Liver (tissue), 9 donors: ENCODE results near the gene MZT2B. TPM values are rescaled to one million over a fixed set of nuclear protein-coding genes. Genes with fewer than 3 reads are reported as not detected.
A peak's percentile ranks its signal among the peaks of the same experiment; 100 is the strongest.
"Not testable (repeated sequence)": the region's sequence is repeated elsewhere in the genome, so short reads cannot be mapped to it uniquely, and the experiment has no call there.

ENCODE experiments used
- DNase-seq: peaks from one replicate; pipeline ENCODE4 v3.0.0-alpha.2; 2017; ENCODE audit warnings: low spot score
- H3K27ac ChIP-seq, 2 donors: one replicate each; pipeline ENCODE4 v1.7.0; 2013; ENCODE audit warnings: inconsistent platforms in 2 of 2, low read length in 2 of 2, control low read depth in 1 of 2, low read depth in 1 of 2, mild to moderate bottlenecking in 1 of 2
- H3K27me3 ChIP-seq, 4 donors: one replicate each; pipeline versions ENCODE4 v1.6.1 to v1.7.0; 2013; ENCODE audit warnings: low read length in 3 of 4, inconsistent platforms in 1 of 4, mild to moderate bottlenecking in 1 of 4, moderate library complexity in 1 of 4; ENCODE audit not compliant: control insufficient read depth in 4 of 4, insufficient read depth in 4 of 4
- H3K36me3 ChIP-seq, 4 donors: one replicate each; pipeline versions ENCODE4 v1.6.1 to v1.7.0; 2013; ENCODE audit warnings: low read length in 3 of 4, mild to moderate bottlenecking in 3 of 4, low read depth in 1 of 4, moderate library complexity in 1 of 4; ENCODE audit not compliant: control insufficient read depth in 4 of 4, insufficient read depth in 3 of 4
- H3K4me1 ChIP-seq, 4 donors: one replicate each; pipeline versions ENCODE4 v1.6.1 to v1.7.0; 2013; ENCODE audit warnings: low read length in 3 of 4, mild to moderate bottlenecking in 3 of 4, moderate library complexity in 1 of 4; ENCODE audit not compliant: control insufficient read depth in 4 of 4, insufficient read depth in 4 of 4
- H3K4me3 ChIP-seq, 3 donors: one replicate each; pipeline versions ENCODE4 v1.6.1 to v1.7.0; 2013; ENCODE audit warnings: low read length in 3 of 3, control low read depth in 1 of 3, low read depth in 1 of 3, mild to moderate bottlenecking in 1 of 3
- H3K9ac ChIP-seq, 2 donors: one replicate each; pipeline ENCODE4 v1.7.0; 2013; ENCODE audit warnings: low read length in 2 of 2, mild to moderate bottlenecking in 2 of 2, moderate library complexity in 2 of 2, control low read depth in 1 of 2, low read depth in 1 of 2
- H3K9me3 ChIP-seq, 4 donors: one replicate each; pipeline versions ENCODE4 v1.6.1 to v1.7.0; 2013; ENCODE audit warnings: low read length in 3 of 4; ENCODE audit not compliant: control insufficient read depth in 4 of 4
- FOXA1 ChIP-seq: IDR thresholded peaks from 2 replicates; pipeline ENCODE4 v1.6.1; 2016; ENCODE audit warnings: antibody characterized with exemption
- FOXA2 ChIP-seq: IDR thresholded peaks from 2 replicates; pipeline ENCODE4 v1.6.1; 2016; ENCODE audit warnings: antibody characterized with exemption
- GABPA ChIP-seq, 2 donors: IDR thresholded peaks in 1 of 2; conservative IDR thresholded peaks in 1 of 2; 2 replicates each; pipeline ENCODE4 v1.6.1; 2016; ENCODE audit warnings: antibody characterized with exemption in 2 of 2, mild to moderate bottlenecking in 1 of 2, moderate library complexity in 1 of 2
- HNF4G ChIP-seq: IDR thresholded peaks from 2 replicates; pipeline ENCODE4 v1.6.1; 2016; ENCODE audit warnings: antibody characterized with exemption
- JUND ChIP-seq, 2 donors: IDR thresholded peaks; 2 replicates each; pipeline ENCODE4 v1.6.1; 2016; ENCODE audit warnings: antibody characterized with exemption in 2 of 2
- NR2F2 ChIP-seq: IDR thresholded peaks from 2 replicates; pipeline ENCODE4 v1.6.1; 2016; ENCODE audit warnings: antibody characterized with exemption
- RAD21 ChIP-seq, 2 donors: IDR thresholded peaks; 2 replicates each; pipeline ENCODE4 v1.6.1; 2016; ENCODE audit warnings: antibody characterized with exemption in 2 of 2, mild to moderate bottlenecking in 2 of 2
- RXRA ChIP-seq, 2 donors: IDR thresholded peaks; 2 replicates each; pipeline ENCODE4 v1.6.1; 2017 to 2018; ENCODE audit warnings: antibody characterized with exemption in 2 of 2, mild to moderate bottlenecking in 1 of 2
- YY1 ChIP-seq: IDR thresholded peaks from 2 replicates; pipeline ENCODE4 v1.6.1; 2016; ENCODE audit warnings: antibody characterized with exemption, mild to moderate bottlenecking
- WGBS: extraction: QIAGEN DNeasy Blood & Tissue Kit; methylation state at CpG from one replicate; pipeline ENCODE4 v1.1.7; 2013; 5-methylcytosine and 5-hydroxymethylcytosine counted together
- polyA plus RNA-seq, 2 donors: library from polyadenylated mRNA; stranded (reverse) in 1 of 2; unstranded in 1 of 2; fragments of 200-250 nt in 1 of 2; fragments of >200 nt in 1 of 2; fragmentation: Nextera tagmentation in 1 of 2; extraction: Ambion mirVana in 1 of 2; gene quantifications; one replicate each; pipeline versions ENCODE4 v1.2.1 to v1.2.3, GENCODE V29; 2013 to 2015
- total RNA-seq, 2 donors: library from RNA; depleted of rRNA; stranded (reverse); fragments of >200 nt; gene quantifications; one replicate each; pipeline ENCODE4 v1.2.3, GENCODE V29; 2014
- TF ChIP-seq, protein P1 (sequence below): IDR thresholded peaks from 2 replicates; pipeline ENCODE4 v1.6.1; 2016; ENCODE audit warnings: antibody characterized with exemption
- TF ChIP-seq, protein P2 (sequence below): IDR thresholded peaks from 2 replicates; pipeline ENCODE4 v1.6.1; 2016; ENCODE audit warnings: antibody characterized with exemption
- TF ChIP-seq, protein P3 (sequence below): fragments of 150-350 bp; IDR thresholded peaks from 2 replicates; pipeline ENCODE4 v1.5.1; 2017; ENCODE audit warnings: improper control_type of control experiment, low read depth, low read length; ENCODE audit not compliant: missing input control
- TF ChIP-seq, protein P4 (sequence below): IDR thresholded peaks from 2 replicates; pipeline ENCODE4 v1.6.1; 2016; ENCODE audit warnings: antibody characterized with exemption, mild to moderate bottlenecking
- donor health status: healthy.
- donor health status: healthy.
- donor health status: healthy.
- donor health status: healthy.
- donor health status: healthy.

MZT2B gene
- total and polyA plus RNA-seq, 4 donors = 32.0 to 143 (median 120) TPM

DNA sequence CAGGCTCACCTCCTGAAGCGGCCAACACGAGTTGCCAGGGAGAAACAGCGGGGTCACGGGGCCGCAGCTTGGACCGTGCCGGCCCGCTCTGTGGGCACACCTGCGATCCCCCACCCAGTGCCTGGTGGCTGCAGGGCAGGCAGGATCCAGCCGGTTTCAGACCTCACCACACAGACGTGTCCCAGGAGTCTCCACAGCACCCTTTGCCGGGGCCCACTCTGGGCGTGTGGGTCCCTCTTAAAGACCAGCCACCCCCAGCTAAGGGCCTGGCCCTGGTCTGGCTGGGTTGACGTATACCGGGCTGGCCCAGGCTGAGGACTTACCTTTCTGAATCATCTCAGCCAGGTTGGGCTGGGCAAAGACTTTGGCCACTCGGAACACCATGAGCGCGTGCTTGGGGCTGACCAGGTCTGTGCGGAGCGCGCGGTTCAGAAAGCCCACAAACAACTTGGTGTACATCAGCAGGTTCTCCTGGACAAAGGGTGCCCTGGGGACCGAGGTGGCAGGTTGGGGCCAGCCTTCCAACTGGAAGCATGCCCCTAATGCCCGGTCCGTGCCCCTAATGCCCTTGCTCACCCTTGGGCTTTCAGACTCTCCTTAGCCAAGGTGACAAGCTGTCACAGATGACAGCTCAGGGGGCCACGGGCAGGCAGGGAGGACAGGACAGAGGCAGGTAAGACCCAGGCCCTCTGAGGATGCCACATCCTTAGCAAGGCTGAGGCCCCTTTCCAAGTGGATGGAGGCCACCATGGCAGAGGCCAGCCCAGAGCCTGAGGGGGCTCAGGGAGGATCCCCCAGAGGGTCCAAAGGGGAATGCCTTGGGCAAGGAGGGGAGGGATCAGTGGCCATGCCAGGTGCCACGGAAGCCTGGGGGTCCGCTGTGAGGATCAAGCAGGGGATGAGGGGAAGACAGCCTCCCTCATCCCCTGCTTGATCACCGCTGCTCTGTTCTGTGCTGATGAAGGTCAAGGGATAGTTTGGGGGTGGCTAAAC is 27.0 kb upstream of the MZT2B start:
- no peak for DNase-seq
- H3K4me1 ChIP-seq = no peaks in the 10 kb centered on the region
- no peak overlapping the region for H3K27ac ChIP-seq
- no peak overlapping the region for H3K9ac ChIP-seq
- no peak overlapping the region for H3K4me3 ChIP-seq
- TF ChIP-seq, protein P1, sequence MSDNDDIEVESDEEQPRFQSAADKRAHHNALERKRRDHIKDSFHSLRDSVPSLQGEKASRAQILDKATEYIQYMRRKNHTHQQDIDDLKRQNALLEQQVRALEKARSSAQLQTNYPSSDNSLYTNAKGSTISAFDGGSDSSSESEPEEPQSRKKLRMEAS = no peak
- TF ChIP-seq YY1 (no peak), NR2F2 (no peak), FOXA1 (no peak), HNF4G (no peak)
- TF ChIP-seq, protein P2, sequence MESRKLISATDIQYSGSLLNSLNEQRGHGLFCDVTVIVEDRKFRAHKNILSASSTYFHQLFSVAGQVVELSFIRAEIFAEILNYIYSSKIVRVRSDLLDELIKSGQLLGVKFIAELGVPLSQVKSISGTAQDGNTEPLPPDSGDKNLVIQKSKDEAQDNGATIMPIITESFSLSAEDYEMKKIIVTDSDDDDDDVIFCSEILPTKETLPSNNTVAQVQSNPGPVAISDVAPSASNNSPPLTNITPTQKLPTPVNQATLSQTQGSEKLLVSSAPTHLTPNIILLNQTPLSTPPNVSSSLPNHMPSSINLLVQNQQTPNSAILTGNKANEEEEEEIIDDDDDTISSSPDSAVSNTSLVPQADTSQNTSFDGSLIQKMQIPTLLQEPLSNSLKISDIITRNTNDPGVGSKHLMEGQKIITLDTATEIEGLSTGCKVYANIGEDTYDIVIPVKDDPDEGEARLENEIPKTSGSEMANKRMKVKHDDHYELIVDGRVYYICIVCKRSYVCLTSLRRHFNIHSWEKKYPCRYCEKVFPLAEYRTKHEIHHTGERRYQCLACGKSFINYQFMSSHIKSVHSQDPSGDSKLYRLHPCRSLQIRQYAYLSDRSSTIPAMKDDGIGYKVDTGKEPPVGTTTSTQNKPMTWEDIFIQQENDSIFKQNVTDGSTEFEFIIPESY = no peak
- peaks cover 8 to 26% (median 12%) of the 10 kb centered on the region in 4 donors for H3K36me3 ChIP-seq
- no peaks in the 10 kb centered on the region for H3K9me3 ChIP-seq
- no peaks in the 10 kb centered on the region for H3K27me3 ChIP-seq
- WGBS = 97% methylated on average over 29 of the region's 29 CpGs

DNA sequence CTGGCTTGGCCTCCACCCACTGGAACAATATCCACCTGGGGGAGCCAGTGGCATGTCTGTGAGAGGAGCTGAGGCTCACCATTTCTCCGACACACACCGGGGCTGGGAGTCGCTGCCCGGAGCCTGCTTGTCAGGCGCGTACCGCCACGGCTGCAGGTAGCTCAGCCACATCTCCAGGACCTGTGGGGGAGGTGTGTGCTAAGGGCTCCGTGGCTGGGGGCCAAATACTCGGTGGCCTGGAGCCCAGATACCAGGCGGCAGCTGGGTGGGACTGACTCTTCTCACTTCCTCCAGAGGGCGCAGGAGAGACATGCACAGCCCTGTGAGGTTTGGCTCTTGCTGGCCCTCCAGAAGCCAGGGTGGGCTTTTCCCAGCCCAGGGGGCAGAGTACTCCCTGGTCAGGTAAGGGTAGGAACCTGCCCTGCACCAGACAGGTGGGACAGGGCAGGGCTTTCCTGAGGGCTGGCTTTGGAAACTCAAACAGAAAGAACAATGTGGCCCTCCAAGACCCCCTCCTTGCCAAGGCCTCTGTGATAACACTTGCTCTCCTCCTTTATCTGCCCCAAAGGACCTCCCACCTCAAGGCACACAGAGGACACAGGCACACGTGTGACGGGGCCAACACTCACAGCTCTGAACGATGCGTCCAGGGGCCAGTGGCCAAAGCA is 26.0 kb upstream of the MZT2B start:
- 54% methylated on average over 16 of the region's 16 CpGs for WGBS
- peak; percentile 64 for DNase-seq
- not testable (repeated sequence) for H3K27me3 ChIP-seq, H3K27ac ChIP-seq, H3K4me1 ChIP-seq, H3K4me3 ChIP-seq, H3K9ac ChIP-seq, H3K9me3 ChIP-seq
- TF ChIP-seq, protein P3, sequence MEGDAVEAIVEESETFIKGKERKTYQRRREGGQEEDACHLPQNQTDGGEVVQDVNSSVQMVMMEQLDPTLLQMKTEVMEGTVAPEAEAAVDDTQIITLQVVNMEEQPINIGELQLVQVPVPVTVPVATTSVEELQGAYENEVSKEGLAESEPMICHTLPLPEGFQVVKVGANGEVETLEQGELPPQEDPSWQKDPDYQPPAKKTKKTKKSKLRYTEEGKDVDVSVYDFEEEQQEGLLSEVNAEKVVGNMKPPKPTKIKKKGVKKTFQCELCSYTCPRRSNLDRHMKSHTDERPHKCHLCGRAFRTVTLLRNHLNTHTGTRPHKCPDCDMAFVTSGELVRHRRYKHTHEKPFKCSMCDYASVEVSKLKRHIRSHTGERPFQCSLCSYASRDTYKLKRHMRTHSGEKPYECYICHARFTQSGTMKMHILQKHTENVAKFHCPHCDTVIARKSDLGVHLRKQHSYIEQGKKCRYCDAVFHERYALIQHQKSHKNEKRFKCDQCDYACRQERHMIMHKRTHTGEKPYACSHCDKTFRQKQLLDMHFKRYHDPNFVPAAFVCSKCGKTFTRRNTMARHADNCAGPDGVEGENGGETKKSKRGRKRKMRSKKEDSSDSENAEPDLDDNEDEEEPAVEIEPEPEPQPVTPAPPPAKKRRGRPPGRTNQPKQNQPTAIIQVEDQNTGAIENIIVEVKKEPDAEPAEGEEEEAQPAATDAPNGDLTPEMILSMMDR = peak; percentile 41
- TF ChIP-seq RAD21 (IDR thresholded peaks at IDR 0.05) = peak; percentile 50 to 68
- H3K36me3 ChIP-seq = peaks cover 8 to 26% (median 12%) of the 10 kb centered on the region in 4 donors

DNA sequence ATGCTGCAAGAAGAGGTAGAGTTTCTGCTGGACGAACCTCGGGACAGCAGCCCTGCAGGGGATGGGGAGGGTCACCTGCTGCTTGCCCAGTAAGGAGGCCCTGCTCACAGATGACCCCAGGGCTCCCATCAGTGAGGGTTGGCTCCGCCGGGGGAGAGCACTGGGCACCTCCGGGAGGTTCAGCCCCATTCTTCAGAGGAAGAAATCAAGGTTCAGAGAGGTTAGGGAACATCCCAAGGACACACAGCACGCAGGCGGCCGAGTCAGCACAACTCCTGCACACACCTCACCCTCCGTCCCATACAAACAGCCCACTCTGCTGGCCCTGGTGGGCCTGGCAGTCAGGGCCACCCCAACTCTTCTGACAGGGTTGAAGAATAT is 25.4 kb upstream of the MZT2B start:
- Histone ChIP-seq H3K9me3 (no peaks in the 10 kb centered on the region), H3K9ac (no peak overlapping the region), H3K27ac (no peak overlapping the region), H3K4me3 (no peak overlapping the region), H3K4me1 (no peaks in the 10 kb centered on the region), H3K36me3 (peaks cover 8 to 26% (median 13%) of the 10 kb centered on the region in 4 donors), H3K27me3 (no peaks in the 10 kb centered on the region)
- no peak for DNase-seq
- 91% methylated on average over 9 of the region's 9 CpGs for WGBS
- TF ChIP-seq FOXA1 = no peak
- no peak for TF ChIP-seq FOXA2
- no peak for TF ChIP-seq JUND (IDR thresholded peaks at IDR 0.05)
- TF ChIP-seq, protein P4, sequence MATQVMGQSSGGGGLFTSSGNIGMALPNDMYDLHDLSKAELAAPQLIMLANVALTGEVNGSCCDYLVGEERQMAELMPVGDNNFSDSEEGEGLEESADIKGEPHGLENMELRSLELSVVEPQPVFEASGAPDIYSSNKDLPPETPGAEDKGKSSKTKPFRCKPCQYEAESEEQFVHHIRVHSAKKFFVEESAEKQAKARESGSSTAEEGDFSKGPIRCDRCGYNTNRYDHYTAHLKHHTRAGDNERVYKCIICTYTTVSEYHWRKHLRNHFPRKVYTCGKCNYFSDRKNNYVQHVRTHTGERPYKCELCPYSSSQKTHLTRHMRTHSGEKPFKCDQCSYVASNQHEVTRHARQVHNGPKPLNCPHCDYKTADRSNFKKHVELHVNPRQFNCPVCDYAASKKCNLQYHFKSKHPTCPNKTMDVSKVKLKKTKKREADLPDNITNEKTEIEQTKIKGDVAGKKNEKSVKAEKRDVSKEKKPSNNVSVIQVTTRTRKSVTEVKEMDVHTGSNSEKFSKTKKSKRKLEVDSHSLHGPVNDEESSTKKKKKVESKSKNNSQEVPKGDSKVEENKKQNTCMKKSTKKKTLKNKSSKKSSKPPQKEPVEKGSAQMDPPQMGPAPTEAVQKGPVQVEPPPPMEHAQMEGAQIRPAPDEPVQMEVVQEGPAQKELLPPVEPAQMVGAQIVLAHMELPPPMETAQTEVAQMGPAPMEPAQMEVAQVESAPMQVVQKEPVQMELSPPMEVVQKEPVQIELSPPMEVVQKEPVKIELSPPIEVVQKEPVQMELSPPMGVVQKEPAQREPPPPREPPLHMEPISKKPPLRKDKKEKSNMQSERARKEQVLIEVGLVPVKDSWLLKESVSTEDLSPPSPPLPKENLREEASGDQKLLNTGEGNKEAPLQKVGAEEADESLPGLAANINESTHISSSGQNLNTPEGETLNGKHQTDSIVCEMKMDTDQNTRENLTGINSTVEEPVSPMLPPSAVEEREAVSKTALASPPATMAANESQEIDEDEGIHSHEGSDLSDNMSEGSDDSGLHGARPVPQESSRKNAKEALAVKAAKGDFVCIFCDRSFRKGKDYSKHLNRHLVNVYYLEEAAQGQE = no peak
- no peak for TF ChIP-seq RXRA (IDR thresholded peaks at IDR 0.05)
- no peak for TF ChIP-seq RAD21 (IDR thresholded peaks at IDR 0.05)
- TF ChIP-seq GABPA (IDR thresholded peaks at IDR 0.05 in 1 of 2, conservative IDR thresholded peaks at IDR 0.05 in 1 of 2) = no peak

DNA sequence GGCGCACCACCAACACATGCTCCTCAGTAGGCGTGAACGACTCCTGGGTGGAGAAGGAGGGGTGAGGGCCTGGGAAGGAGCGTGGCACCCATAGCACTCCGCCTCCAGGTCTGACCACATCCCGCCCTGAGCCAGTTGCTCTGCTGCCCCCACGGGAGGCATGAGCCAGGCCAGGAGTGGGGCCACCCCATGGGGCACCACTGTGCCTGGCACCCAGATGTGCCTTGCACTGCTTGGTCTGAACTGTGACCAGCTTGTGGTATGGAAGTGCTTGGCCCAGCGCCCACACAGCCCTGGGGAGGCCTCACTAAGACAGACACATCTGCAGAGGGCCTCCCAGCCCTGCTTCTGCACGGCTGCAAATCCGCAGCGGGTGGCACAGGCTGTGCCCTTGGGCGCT is 24.7 kb upstream of the MZT2B start:
- H3K4me1 ChIP-seq, H3K27ac ChIP-seq, H3K27me3 ChIP-seq, DNase-seq, H3K9ac ChIP-seq, H3K4me3 ChIP-seq, H3K9me3 ChIP-seq: not testable (repeated sequence)
- H3K36me3 ChIP-seq = peaks cover 1 to 24% (median 11%) of the 10 kb centered on the region in 4 donors
- WGBS = 92% methylated on average over 11 of the region's 12 CpGs
